Renal cortex interstitium (tissue), 11 donors: ENCODE measurements around the gene CFAP43. TPM values are rescaled to one million over a fixed set of nuclear protein-coding genes. Genes with fewer than 3 reads are reported as not detected.

Experiments
- DNase-seq, 11 donors: peaks; one replicate each; pipeline ENCODE4 v3.0.0-alpha.2; 2013; ENCODE audit warnings: low read depth in 9 of 11, low spot score in 4 of 11; ENCODE audit errors: extremely low read depth in 1 of 11
- polyA plus RNA-seq, 3 donors: library from polyadenylated mRNA; unstranded; fragments of 120-200 nt; gene quantifications; one replicate each; pipeline ENCODE4 v1.2.1, GENCODE V29; 2013; ENCODE audit not compliant: insufficient read length in 3 of 3

Gene CFAP43
- polyA plus RNA-seq, 3 donors = 15.3 to 32.8 (median 18.6) TPM

DNA sequence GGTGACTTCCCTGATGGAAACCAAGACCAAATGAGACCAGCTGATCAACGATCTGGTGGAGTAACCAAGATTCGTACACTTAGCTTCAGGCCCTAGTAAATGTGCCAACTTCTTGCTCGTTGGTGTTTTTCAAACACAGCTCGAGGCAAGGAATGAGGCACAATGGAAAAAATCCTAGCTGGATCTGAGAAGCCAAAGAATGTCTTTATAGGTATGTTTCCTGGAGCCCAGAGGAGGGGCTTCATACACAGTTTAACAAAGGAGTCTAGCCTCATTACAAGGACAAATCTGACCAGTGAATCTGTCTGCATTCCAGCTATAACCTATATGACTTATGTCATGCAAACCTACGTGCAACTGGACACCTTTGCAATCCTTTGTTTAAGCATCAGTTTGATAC lies 150.2 kb downstream of the CFAP43 start:
- no peak for DNase-seq

- DNase-seq = no peak
Observed at GRCh38 chr10:104080762-104081161, 151.4 kb downstream of the CFAP43 start.

Other genes starting within 250 kb of the CFAP43 start
- gene COL17A1, start 146.5 kb downstream of the CFAP43 start, polyA plus RNA-seq = 1 to 10 TPM in 1 of 3 donors, under 1 TPM in 2; 0.49 to 1.3 (median 0.65) TPM
- 10 to 100 TPM in 2 of 3 donors, 1 to 10 TPM in 1; 9.4 to 12.2 (median 10.5) TPM for gene SFR1, start 110.2 kb downstream of the CFAP43 start, polyA plus RNA-seq
- 10 to 100 TPM; 87.7 to 98.1 (median 93.7) TPM for gene GSTO1, start 22.5 kb upstream of the CFAP43 start, polyA plus RNA-seq
- 10 to 100 TPM; 27.7 to 43.2 (median 32.9) TPM for gene GSTO2, start 36.8 kb upstream of the CFAP43 start, polyA plus RNA-seq
- gene ITPRIP, start 106.1 kb upstream of the CFAP43 start, polyA plus RNA-seq = 10 to 100 TPM; 11.6 to 12.9 (median 11.8) TPM
- under 1 TPM; 0.33 to 0.51 (median 0.47) TPM for gene CFAP58, start 121.5 kb upstream of the CFAP43 start, polyA plus RNA-seq